ENCODE data around the gene SLC35F6.

GRCh38 chr2:26793518-26793917, 29.4 kb downstream of the SLC35F6 start:
- no peak for TF ChIP-seq CTCF (conservative IDR thresholded peaks at IDR 0.05 in 1 of 2, IDR thresholded peaks at IDR 0.05 in 1 of 2; ENCODE audit: low read depth in 1 of 2, low read length in 2 of 2)
- TF ChIP-seq EZH2 (IDR thresholded peaks at IDR 0.05; ENCODE audit: low read length, missing control alignments) = no peak

Measured in fibroblast of lung (primary cell).